HTERT RPE-1 (cell line): ENCODE results near the gene OR2A5.
"Not testable (repeated sequence)": the region's sequence is repeated elsewhere in the genome, so short reads cannot be mapped to it uniquely, and the experiment has no call there.

Source experiments
- in situ Hi-C: fragments of 300-500 bp; cut with MboI; formaldehyde crosslinking; loops from 4 replicates; pipeline ENCODE4 v1.14.3; 2020; ENCODE audit warnings: low sequenced_read_pairs

Gene OR2A5

DNA sequence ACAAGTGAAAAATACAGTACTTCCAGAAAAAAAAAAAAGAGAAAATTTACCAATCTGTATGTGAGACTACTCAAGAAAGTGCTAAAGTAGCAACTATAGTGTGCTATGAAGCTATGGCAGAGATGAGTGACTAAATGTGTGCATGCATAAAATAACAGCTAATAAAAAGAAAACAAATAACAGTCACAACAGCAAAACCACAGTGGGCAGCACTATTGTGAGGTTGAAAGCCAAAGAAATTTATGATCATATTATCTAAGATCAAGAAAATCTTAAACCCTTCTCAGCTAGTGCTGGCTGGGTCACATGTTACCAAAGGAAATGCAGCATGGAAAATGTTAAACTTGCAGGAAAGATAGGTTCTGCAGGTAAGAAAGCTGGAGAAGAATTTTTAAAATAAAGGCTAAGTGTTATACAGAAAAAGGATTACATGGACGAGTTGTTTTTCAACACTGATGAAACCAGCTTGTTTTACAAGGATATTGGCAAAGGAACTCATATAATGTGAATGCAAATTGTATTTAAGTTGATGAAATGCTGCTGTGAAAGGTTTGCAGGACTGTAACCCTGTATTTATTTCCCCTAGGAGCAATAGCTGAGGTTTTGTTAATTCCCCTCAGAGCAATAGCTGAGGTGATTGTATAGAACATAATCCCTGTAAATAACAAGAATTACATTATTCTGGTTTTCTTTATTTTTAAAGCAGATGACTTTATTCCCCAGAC, 15.6 kb upstream of the OR2A5 start:
- in situ Hi-C loops = no loop called here

DNA sequence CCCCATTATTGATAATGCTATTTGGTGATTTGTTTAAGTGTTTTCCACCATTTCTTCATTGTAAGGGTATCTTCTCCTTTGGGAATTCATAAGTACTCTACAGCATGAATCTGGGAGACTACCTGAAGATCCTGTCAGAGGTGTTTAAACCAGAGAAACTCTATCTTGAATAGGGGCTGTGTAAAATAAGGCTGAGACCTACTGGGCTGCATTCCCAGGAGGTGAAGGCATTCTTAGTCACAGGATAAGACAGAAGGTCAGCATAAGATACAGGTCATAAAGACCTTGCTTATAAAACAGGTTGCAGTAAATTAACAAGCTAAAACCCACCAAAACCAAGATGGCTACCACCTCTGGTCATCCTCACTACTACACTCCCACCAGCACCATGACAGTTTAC, 13.4 kb upstream of the OR2A5 start:
- in situ Hi-C loops = no loop called here

DNA sequence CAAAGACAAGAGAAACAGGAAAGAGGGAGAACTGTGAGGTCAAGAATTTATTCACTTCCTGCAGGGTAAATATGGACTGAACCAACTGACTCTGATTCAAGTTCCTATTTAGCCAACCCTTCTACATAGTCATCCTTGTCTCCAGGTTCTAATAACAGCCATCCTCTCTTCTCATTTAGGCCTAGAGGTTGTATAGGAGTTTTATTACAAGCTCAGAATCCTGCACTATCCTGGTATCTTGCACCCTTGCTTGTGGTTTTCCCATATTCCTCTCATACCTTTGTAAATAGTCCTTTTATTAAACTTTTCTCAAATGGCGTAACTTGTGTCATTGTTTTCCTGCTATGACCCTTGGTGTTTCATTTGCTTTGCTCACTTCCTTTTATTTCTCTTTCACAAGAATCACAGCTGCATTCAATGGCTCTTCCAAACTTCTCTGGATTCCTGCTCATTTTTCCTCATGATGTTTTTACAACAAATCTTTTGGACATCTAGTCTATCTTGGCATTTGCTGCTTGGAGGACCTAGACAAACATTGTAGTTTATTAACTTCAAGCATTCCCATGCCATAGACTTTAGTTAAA, 12.4 kb upstream of the OR2A5 start:
- in situ Hi-C loops = no loop called here

DNA sequence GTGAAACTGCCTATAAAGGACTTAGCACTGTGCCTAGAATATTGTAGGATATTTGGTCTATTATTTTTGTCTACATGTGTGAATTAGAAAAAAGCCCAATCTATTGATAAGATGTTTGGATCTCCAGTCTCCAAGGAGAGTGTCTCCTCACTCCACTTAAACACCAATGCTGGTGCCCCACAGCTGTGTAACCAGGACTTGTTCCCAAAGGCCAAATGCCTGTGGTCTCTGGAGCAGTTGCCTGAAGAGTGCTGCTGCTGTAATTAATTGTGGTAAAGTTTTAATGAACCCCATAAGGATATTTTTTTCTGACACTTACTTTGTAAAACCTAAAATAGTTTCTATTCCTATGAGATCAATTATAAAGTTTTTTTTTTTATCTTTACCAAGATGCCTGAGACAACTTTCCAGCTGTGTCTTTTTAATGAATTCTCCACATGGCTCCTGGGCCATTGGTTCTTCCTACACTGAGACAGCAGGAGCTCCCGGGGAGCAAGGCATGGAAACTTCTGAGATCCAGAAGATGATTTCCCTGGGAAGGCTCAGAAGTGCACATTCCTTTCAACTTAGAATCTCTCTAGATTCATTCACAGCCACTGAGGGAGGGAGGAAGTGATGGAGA, 11.2 kb upstream of the OR2A5 start:
- in situ Hi-C loops = no loop called here

DNA sequence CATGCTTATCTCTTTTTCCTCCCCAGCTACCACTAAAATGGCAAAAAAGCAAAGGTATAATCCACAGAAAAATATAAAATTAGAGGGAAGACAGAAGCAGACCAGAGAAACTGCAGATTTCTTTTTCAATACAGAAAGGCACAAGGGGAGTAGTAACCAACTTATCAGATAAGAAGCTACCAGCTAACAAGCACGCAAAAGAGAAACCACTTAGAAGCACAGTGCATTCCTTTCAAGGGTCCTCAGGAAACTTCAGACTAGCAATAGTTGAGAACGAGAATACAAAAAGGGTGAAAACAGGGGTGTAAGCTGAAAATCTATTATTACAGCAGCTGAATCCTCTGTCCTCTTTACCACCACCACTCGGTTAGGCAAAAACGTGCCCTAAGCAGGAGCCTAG, 9.9 kb upstream of the OR2A5 start:
- in situ Hi-C loops = no loop called here

DNA sequence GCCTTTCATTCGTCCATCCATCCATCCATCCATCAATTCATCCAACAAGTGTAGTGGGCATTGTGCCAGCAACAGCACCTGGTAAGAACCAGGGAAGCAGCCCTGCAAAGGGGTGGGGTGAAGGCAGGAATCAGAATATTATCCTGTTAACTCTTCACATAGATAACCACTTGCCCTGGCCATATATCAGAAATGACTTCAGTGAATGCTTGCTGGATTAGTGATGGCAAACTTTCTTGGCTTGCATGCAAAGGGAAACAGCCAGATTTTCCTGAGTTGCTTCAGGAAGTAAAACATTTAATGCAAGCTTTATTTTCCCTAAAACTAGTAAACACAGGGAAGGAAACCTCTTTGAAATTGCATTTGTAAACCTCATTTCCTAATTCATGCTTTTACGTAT, 743 bp downstream of the OR2A5 start:
- in situ Hi-C loops = no loop called here

DNA sequence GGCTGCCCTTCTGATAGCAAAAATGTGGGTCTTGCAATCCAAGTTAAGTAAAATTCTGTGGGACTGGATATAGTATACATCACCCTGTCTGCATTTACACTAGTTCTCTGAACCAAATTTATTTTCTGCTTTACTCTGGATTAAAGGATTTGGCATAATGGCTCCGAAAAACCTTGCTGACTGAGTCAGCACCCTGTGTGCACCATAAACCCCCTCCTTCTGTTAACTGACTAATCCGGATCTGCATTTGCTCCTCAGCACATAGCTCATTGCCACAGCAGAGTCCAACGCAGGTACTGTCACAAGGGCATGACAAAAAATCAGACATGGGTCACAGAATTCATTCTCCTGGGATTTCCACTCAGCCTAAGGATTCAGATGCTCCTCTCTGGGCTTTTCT, 1.3 kb downstream of the OR2A5 start:
- in situ Hi-C loops = no loop called here

DNA sequence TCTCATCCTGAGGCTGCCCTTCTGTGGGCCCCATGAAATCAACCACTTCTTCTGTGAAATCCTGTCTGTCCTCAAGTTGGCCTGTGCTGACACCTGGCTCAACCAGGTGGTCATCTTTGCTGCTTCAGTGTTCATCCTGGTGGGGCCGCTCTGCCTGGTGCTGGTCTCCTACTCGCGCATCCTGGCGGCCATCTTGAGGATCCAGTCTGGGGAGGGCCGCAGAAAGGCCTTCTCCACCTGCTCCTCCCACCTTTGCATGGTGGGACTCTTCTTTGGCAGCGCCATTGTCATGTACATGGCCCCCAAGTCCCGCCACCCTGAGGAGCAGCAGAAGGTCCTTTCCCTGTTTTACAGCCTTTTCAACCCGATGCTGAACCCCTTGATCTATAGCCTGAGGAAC, 2.1 kb downstream of the OR2A5 start:
- in situ Hi-C loops = not testable (repeated sequence)

DNA sequence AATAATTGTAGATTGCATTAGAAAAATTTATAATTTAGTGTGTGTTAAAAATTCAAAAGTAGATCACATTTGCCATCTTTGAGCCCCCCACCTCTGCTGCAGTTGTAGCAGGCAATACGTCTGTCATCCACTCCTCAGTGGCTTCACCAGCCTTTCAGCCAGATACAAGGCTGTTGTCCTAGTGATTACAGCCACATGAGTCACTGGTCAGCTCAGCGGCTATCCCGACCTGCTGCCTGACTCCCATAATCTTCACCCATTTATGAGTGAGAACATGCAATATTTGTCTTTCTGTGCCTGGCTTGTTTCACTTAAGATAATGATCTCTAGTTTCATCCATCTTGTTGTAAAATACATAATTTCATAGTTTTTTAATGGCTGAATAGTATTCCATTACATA, 9.2 kb downstream of the OR2A5 start:
- in situ Hi-C loops = no loop called here

DNA sequence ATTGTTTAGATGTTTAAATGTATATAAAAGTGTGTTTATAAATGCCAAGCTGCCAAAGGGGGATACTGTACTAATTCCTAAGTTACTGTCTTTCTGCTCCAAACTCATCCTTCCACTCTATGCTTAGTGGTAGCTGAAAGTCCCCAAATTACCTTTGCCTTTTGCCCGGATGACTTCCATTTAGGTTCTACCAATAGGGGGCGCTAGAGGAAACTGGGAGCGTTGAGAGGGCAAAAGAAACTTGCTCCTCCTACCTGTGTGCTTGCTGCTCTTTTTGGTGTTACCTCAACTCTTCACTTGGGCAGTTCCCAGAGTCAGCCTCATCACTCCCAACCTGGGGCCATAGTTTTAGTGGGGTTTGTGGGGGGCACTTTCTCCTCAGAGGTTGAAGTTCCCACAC, 15.0 kb downstream of the OR2A5 start:
- in situ Hi-C loops = no loop called here

DNA sequence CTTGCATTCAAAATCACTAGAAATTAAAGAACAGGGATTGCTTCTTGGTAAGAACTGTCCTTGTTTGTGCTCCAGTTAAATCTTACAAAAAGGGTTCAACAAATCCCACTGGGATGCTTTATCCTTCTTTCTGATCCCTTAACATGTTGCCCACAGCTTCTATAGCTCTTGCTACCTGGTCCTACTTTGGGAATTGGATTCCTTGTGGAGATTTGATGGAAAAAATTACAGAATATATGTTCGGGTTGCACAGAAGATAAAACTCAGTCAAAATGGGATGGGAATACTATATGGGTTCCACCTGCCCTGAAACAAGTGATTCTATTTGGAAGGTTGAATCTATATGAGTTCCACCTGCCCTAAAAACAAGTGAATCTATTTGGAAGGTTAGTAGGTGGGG, 20.8 kb downstream of the OR2A5 start, which contains the start of gene OR2A25:
OR2A25 (plus strand) TSS at position 301 of the 400 bp plus-strand sequence. CDS start 4,409 bp downstream, outside the sequence.
- in situ Hi-C loops = no loop called here

DNA sequence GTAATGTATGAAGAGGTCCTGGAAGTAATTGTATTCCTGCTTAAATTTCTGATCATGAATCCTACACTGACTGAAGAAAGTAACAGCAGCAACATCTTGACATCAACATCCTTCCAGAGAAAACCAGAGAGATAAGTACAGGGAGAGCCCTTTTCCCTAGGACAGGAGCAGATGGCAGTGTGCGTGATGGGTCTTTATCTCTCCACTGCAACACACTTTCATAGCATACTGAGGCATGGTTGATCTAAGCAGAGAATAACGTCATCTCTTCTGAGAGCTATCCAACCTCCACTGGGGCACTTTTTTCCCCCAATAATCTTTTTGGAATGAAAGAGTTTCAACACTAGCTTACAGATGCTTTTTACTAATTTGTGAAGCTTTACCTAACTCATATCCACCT, 21.2 kb downstream of the OR2A5 start:
- in situ Hi-C loops = no loop called here

DNA sequence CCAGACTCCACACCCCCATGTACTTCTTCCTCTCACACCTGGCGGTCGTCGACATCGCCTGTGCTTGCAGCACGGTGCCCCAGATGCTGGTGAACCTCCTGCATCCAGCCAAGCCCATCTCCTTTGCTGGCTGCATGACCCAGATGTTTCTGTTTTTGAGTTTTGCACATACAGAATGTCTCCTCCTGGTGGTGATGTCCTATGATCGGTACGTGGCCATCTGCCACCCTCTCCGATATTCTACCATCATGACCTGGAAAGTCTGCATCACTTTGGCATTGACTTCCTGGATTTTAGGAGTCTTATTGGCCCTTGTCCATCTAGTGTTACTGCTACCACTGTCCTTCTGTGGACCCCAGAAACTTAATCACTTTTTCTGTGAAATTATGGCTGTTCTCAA, 25.6 kb downstream of the OR2A5 start:
- in situ Hi-C loops = no loop called here

DNA sequence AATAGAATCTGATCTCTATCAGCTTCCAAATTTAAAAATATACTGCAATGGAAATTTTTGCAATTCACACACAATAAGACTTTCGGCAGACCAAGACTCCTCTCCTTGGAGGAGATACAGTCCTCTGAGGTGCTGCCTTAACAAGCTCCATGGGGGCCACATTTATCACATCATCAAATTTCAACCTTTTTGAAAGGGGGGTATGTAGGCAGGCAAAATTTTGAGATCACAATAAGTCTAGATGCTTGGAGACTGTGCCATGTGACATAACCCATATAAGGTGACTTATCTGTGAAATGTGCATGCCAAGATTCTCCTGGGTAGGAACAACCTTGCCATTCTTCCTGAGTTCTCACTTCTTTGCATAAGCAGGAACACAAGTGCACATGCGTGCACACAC, 37.2 kb downstream of the OR2A5 start, which contains the start of gene OR2A12:
OR2A12 (plus strand) TSS at position 301 of the 400 bp plus-strand sequence. CDS start 8,830 bp downstream, outside the sequence.
- in situ Hi-C loops = no loop called here

DNA sequence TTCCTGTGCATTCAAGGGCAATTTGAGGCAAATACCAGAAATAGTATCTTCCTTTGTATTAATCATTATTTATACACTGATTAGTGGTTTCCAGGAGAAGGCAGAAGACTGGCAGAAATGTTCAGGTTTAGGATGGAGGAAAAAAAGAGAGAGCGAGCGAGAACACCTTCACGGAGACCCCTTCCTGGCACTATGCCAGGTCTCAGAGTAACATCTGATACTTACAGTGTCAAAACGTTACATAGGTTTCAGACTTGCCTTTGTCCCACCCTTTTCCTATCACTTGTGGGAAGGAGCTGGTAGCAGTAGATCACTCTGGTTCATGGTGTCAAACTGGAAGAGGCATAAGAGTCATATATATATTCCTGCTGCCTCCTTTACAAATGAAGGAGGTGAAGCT, 38.0 kb downstream of the OR2A5 start:
- in situ Hi-C loops = no loop called here

DNA sequence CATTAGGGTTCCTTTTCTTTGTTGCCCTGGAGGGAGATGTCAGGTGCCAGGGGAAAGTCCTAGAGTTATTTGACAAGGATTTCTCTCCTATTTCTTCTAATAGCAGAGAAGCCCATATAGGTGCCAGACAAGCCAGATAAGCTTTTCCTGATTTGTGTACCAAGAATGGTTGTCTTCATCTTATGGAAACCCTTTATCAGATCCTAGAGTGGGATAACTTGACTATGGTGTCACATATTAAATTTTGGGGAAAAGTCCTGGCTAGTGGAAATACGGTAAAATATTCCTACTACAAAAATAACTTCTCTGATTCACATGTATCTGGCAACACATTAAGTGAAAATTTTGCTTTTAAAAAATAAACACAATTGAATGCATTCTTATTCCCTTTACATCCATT, 38.5 kb downstream of the OR2A5 start:
- in situ Hi-C loops = no loop called here

DNA sequence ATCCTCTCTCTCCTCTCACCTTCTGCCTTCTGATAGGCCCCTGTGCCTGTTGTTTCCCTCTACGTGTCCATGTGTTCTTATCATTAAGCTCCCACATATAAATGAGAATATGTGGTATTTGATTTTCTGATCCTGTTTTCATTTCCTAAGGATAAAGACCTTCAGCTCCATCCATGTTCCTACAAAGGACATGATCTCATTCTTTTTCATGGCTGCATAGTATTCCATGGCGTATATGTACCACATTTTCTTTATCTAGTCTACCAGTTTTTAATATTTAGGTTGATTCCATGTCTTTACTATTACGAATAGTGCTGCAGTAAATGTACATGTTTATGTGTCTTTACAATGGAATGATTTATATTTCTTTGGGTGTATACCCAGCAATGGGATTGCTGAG, 41.9 kb downstream of the OR2A5 start:
- in situ Hi-C loops = no loop called here

DNA sequence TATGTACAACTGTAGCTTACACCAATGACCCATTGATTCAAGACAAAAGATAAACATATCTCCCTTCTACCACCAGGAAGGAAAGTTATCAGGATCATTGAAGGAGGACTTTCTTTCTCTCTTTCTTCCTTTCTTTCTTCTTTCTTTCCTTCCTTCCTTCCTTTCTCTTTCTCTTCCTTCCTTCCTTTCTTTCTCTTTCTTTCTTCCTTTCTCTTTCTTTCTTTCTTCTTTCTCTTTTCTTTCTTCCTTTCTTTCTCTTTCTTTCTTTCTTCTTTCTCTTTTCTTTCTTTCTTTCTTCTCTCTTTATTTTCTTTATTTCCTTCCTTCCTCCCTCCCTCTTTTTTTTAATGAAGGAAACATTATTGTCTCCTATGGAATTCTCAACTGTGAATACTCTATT, 50.0 kb downstream of the OR2A5 start:
- in situ Hi-C loops = no loop called here

DNA sequence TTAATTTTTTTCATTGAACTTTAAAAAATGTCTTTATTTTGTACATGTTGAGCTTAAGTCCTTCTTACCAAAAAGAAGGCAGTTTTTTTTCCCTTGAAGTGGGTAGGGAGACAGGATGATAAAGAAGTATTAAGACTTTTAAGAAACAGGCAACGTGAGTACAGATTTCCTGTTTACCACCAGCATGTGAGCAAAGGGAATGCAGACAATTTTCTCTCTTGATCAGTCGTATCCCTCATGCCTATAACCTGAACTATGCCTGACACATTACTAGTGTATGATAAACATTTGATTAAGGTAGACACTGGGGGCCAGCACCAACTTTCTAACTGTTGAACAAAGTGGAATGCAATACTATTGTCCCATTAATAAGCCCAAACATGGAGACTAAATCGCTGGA, 51.9 kb downstream of the OR2A5 start:
- in situ Hi-C loops = no loop called here

DNA sequence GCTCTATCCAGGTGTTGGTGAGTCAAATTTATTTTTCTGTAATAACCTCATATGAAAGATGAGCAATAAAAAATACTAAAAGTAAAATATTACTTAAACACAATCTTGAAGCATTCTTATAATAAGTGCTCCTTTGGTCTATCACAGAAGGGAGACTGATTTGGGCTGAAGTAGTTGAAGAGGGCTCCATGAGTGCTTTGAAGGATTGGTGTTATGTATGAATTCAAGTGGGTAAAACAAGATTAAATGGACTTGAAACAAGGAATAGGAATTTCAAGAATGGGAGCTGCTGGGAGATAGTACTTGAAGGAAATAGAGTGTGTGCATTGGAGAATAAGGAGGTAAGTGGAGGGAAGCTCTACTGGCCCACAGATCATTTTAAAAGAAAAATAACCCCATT, 53.3 kb downstream of the OR2A5 start:
- in situ Hi-C loops = no loop called here

DNA sequence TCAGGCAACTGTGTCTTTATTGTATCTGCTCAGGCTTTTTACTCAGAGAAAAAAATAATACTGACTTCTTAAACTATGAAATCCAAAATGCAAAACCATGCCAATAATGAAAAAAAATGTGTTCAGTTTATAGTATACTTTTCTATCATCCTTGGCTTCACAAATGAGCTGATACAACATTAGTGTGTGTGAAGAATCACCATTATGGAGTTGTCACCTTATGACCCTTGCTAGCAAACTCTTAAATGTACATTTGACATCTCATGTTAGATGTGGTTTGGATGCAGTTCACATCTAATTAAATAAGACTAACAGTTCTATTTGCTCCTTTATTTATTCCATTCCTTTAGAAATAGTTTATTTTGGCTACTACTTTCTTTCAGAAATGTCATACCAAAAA, 56.5 kb downstream of the OR2A5 start:
- in situ Hi-C loops = no loop called here
